Endothelial cell of umbilical vein (primary cell): ENCODE data around the gene ZNF24. TPM values are rescaled to one million over a fixed set of nuclear protein-coding genes. Genes with fewer than 3 reads are reported as not detected.

Source experiments
- BruUV-seq: library from RNA; stranded (reverse); fragments of 400-500 nt; replicated peaks from 2 replicates; lab custom pipeline; 2021; lab: Mats Ljungman, UMichigan
- CTCF ChIA-PET: fragments of 300-600, 350-600 bp; sonication (Branson Sonifier 250); formaldehyde crosslinking; loops from one replicate; lab custom pipeline; 2021; ENCODE audit warnings: antibody characterized with exemption, inconsistent platforms; lab: Charles Lee
- POLR2A ChIA-PET: fragments of 300-600, 350-600 bp; sonication (Branson Sonifier 250); formaldehyde crosslinking; loops from one replicate; lab custom pipeline; 2021; ENCODE audit warnings: antibody characterized with exemption, inconsistent platforms; lab: Charles Lee
- DNase-seq: peaks from one replicate; pipeline ENCODE4 v3.0.0-alpha.2; 2011; ENCODE audit warnings: low read depth, low spot score
- FAIRE-seq: peaks from 2 replicates; lab custom pipeline; 2011; peaks lifted over from hg19 to GRCh38; lab: Jason Lieb, UNC
- H2AFZ ChIP-seq: 2 replicates; pipeline ENCODE4 v1.6.0; 2012; ENCODE audit warnings: low read depth, low read length, control low read depth, inconsistent platforms
- H3K27ac ChIP-seq: 2 replicates; pipeline ENCODE4 v1.5.1; 2011; ENCODE audit warnings: low read depth, mild to moderate bottlenecking, control low read depth, low read length, moderate library complexity; ENCODE audit not compliant: insufficient read depth
- H3K27me3 ChIP-seq, 2 experiments: 2 replicates each; pipeline versions ENCODE4 v1.6.0 to v1.6.1; 2011; ENCODE audit warnings: low read length in 2 of 2, mixed read lengths in 1 of 2; ENCODE audit not compliant: control insufficient read depth in 2 of 2, insufficient read depth in 2 of 2
- H3K36me3 ChIP-seq, 2 experiments: 2 replicates in 1 of 2; 3 replicates in 1 of 2; pipeline ENCODE4 v1.5.1; 2011; ENCODE audit warnings: low read length in 2 of 2, mild to moderate bottlenecking in 1 of 2, moderate library complexity in 1 of 2; ENCODE audit not compliant: control insufficient read depth in 2 of 2, insufficient read depth in 2 of 2; ENCODE audit errors: extremely low read depth in 1 of 2
- H3K4me1 ChIP-seq: 3 replicates; pipeline ENCODE4 v1.5.1; 2011; ENCODE audit warnings: mild to moderate bottlenecking, low read length; ENCODE audit not compliant: control insufficient read depth, insufficient read depth; ENCODE audit errors: extremely low read depth
- H3K4me2 ChIP-seq: 2 replicates; pipeline ENCODE4 v1.6.1; 2011; ENCODE audit warnings: low read length, control low read depth, mixed read lengths; ENCODE audit not compliant: insufficient read depth
- H3K4me3 ChIP-seq, 3 experiments: fragments of 200-600 bp in 1 of 3; sonication (generic), shearing (Covaris generic) in 1 of 3; replicated peaks in 1 of 3; 2 replicates each; pipeline ENCODE4 v1.5.1; 2011 to 2016; ENCODE audit warnings: control low read depth in 3 of 3, low read length in 3 of 3, mild to moderate bottlenecking in 2 of 3, inconsistent platforms in 1 of 3, low read depth in 1 of 3, moderate library complexity in 1 of 3; ENCODE audit not compliant: insufficient read depth in 1 of 3
- H3K79me2 ChIP-seq: 2 replicates; pipeline ENCODE4 v1.6.0; 2012; ENCODE audit warnings: low read length, inconsistent platforms; ENCODE audit not compliant: control insufficient read depth, insufficient read depth
- H3K9ac ChIP-seq: replicated peaks from 2 replicates; pipeline ENCODE3; 2011; ENCODE audit warnings: low read length, control low read depth; ENCODE audit not compliant: insufficient read depth; ENCODE audit errors: extremely low read depth
- H3K9me1 ChIP-seq: replicated peaks from 3 replicates; pipeline ENCODE4 v1.6.0; 2011; ENCODE audit warnings: mild to moderate bottlenecking, low read length; ENCODE audit not compliant: control insufficient read depth, insufficient read depth; ENCODE audit errors: extremely low read depth
- H3K9me3 ChIP-seq: replicated peaks from 2 replicates; pipeline ENCODE4 v1.5.1; 2012; ENCODE audit warnings: low read length, inconsistent platforms; ENCODE audit not compliant: control insufficient read depth, insufficient read depth
- H4K20me1 ChIP-seq: replicated peaks from 2 replicates; pipeline ENCODE3; 2011; ENCODE audit warnings: mild to moderate bottlenecking, low read length; ENCODE audit not compliant: control insufficient read depth, insufficient read depth; ENCODE audit errors: extremely low read depth
- CTCF ChIP-seq, 2 donors: IDR thresholded peaks; 1 replicate in 1 of 2; 2 replicates in 1 of 2; pipeline ENCODE4 v1.5.1; 2011; ENCODE audit warnings: low read length in 2 of 2, mild to moderate bottlenecking in 2 of 2, moderate library complexity in 2 of 2, control low read depth in 1 of 2, inconsistent platforms in 1 of 2, low read depth in 1 of 2; ENCODE audit not compliant: insufficient read depth in 1 of 2; ENCODE audit errors: extremely low read depth in 1 of 2
- EZH2 ChIP-seq: IDR thresholded peaks from 2 replicates; pipeline ENCODE4 v1.6.1; 2012; ENCODE audit warnings: borderline replicate concordance, low read depth, mild to moderate bottlenecking, moderate library complexity, low read length, inconsistent platforms; ENCODE audit not compliant: severe bottlenecking
- FOS ChIP-seq: IDR thresholded peaks from 2 replicates; pipeline ENCODE4 v1.6.1; 2011; ENCODE audit warnings: mild to moderate bottlenecking, low read length, moderate library complexity, borderline replicate concordance; ENCODE audit not compliant: insufficient read depth
- GATA2 ChIP-seq: IDR thresholded peaks from 2 replicates; pipeline ENCODE4 v1.7.0; 2011; ENCODE audit warnings: low read depth, mild to moderate bottlenecking, moderate library complexity, mixed read lengths, low read length; ENCODE audit not compliant: insufficient read length, insufficient read depth
- JUN ChIP-seq: IDR thresholded peaks from 2 replicates; pipeline ENCODE4 v1.6.1; 2011; ENCODE audit warnings: borderline replicate concordance, low read depth; ENCODE audit not compliant: insufficient read length, insufficient read depth
- MYC ChIP-seq: IDR thresholded peaks from one replicate; pipeline ENCODE4 v1.6.1; 2011; ENCODE audit warnings: mild to moderate bottlenecking, low read depth, low read length
- POLR2A ChIP-seq: IDR thresholded peaks from 2 replicates; pipeline ENCODE4 v1.6.1; 2012; ENCODE audit warnings: low read depth, mild to moderate bottlenecking, control low read depth, low read length
- POLR2AphosphoS5 ChIP-seq: IDR thresholded peaks from 2 replicates; pipeline ENCODE4 v1.6.1; 2012; ENCODE audit warnings: low read depth, mild to moderate bottlenecking, control low read depth, low read length, moderate library complexity; ENCODE audit not compliant: insufficient read depth
- dilution Hi-C: fragments of 300-500 bp; cut with MboI; formaldehyde crosslinking; loops from one replicate; pipeline ENCODE4 v1.15.0; 2019; ENCODE audit warnings: low sequenced_read_pairs; ENCODE audit not compliant: extremely low pct_ligation_motif_present
- intact Hi-C: fragments of 100-400 bp; cut with micrococcal nuclease; formaldehyde crosslinking; loops from one replicate; pipeline ENCODE4 v1.10.0; 2022
- polyA plus RNA-seq, 4 experiments: library from polyadenylated mRNA; depleted of rRNA in 3 of 4; stranded (reverse) in 3 of 4; unstranded in 1 of 4; fragments of >200 nt; gene quantifications; 2 replicates each; pipeline versions ENCODE4 v1.2.1 to v1.2.3, GENCODE V29; 2011 to 2012; ENCODE audit warnings: missing spikeins in 1 of 4
- total RNA-seq: library from RNA; stranded (reverse); gene quantifications from 2 replicates; pipeline ENCODE4 v1.2.3, GENCODE V29; 2021
- TF ChIP-seq, protein P1 (sequence below): IDR thresholded peaks from 2 replicates; pipeline ENCODE4 v1.6.1; 2011; ENCODE audit not compliant: insufficient read depth, insufficient read length

The ZNF24 gene
- total and polyA plus RNA-seq, 2 donors (not counting 3 experiments of a cell fraction or from before 2014, with no cell fraction given) = 10.3 to 40.2 TPM

GRCh38 chr18:35393716-35394115, 49.5 kb upstream of the ZNF24 start:
- intact Hi-C loops = no loop called here
- no peaks in the 10 kb centered on the region for H3K4me1 ChIP-seq
- H3K36me3 ChIP-seq = no peaks in the 10 kb centered on the region
- no peaks in the 10 kb centered on the region for H4K20me1 ChIP-seq
- ChIA-PET CTCF (interaction anchor here (0.9 to 1.2 kb wide), 2 partner anchors 14 to 38 kb away, joined by 3 read pairs; no protein-coding TSS in a partner anchor), POLR2A (no interaction called here)
- H3K4me2 ChIP-seq = no peak overlapping the region
- no peak overlapping the region for H3K27ac ChIP-seq
- no peaks in the 10 kb centered on the region for H3K9me3 ChIP-seq
- dilution Hi-C loops = no loop called here
- peaks cover 0 to 2% of the 10 kb centered on the region in 2 experiments for H3K27me3 ChIP-seq
- H3K4me3 ChIP-seq = no peak overlapping the region
- FAIRE-seq = no peak
- H3K9me1 ChIP-seq = no peaks in the 10 kb centered on the region
- no peak overlapping the region for H2AFZ ChIP-seq
- no peak for TF ChIP-seq JUN
- no peak for TF ChIP-seq POLR2AphosphoS5
- no peak for TF ChIP-seq POLR2A
- no peak for TF ChIP-seq EZH2
- no peak for TF ChIP-seq CTCF (IDR thresholded peaks at IDR 0.05; ENCODE audit: extremely low read depth in 1 of 2, insufficient read depth in 1 of 2, low read depth in 1 of 2, low read length in 2 of 2)
- TF ChIP-seq FOS = no peak
- TF ChIP-seq, protein P1, sequence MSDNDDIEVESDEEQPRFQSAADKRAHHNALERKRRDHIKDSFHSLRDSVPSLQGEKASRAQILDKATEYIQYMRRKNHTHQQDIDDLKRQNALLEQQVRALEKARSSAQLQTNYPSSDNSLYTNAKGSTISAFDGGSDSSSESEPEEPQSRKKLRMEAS = no peak
- no peak for TF ChIP-seq MYC
- TF ChIP-seq GATA2 = no peak
- H3K9ac ChIP-seq = no peak overlapping the region
- H3K79me2 ChIP-seq = no peaks in the 10 kb centered on the region
- BruUV-seq = no TSS peak
- DNase-seq = no peak
